Measurements from ENCODE around the gene ODAD3.
"Not testable (repeated sequence)": the region's sequence is repeated elsewhere in the genome, so short reads cannot be mapped to it uniquely, and the experiment has no call there.

The ODAD3 gene

DNA sequence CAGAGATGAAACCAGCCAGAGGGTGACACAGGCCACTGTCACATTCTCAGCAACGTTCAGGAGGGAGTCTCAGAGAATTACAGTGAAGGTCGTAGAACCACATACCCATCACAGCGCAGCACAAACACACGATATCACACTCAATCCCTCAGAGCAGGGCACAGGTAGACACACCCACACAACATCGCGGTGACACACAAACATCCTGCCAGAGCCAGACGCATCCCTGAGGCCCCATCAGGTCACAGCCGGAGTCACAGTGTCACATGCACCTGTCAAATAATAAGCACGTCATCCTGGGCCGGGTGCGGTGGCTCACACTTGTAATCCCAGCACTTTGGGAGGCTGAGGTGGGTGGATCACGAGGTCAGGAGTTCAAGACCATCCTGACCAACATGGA is 28.5 kb upstream of the ODAD3 start:
- DNase-seq (ENCODE audit: low read depth in 1 of 2, low spot score in 1 of 2): no peak
- no peak overlapping the region for H3K27ac ChIP-seq (replicated peaks)
- H3K27me3 ChIP-seq (ENCODE audit: insufficient read depth, poor library complexity, severe bottlenecking): no peaks in the 10 kb centered on the region
- TF ChIP-seq POLR2AphosphoS5 (IDR thresholded peaks at IDR 0.05; ENCODE audit: low read depth) (no peak), GABPA (IDR thresholded peaks at IDR 0.05; ENCODE audit: low read depth) (no peak), SPI1 (IDR thresholded peaks at IDR 0.05; ENCODE audit: borderline replicate concordance, low read depth) (no peak)
- TF ChIP-seq, protein P1, sequence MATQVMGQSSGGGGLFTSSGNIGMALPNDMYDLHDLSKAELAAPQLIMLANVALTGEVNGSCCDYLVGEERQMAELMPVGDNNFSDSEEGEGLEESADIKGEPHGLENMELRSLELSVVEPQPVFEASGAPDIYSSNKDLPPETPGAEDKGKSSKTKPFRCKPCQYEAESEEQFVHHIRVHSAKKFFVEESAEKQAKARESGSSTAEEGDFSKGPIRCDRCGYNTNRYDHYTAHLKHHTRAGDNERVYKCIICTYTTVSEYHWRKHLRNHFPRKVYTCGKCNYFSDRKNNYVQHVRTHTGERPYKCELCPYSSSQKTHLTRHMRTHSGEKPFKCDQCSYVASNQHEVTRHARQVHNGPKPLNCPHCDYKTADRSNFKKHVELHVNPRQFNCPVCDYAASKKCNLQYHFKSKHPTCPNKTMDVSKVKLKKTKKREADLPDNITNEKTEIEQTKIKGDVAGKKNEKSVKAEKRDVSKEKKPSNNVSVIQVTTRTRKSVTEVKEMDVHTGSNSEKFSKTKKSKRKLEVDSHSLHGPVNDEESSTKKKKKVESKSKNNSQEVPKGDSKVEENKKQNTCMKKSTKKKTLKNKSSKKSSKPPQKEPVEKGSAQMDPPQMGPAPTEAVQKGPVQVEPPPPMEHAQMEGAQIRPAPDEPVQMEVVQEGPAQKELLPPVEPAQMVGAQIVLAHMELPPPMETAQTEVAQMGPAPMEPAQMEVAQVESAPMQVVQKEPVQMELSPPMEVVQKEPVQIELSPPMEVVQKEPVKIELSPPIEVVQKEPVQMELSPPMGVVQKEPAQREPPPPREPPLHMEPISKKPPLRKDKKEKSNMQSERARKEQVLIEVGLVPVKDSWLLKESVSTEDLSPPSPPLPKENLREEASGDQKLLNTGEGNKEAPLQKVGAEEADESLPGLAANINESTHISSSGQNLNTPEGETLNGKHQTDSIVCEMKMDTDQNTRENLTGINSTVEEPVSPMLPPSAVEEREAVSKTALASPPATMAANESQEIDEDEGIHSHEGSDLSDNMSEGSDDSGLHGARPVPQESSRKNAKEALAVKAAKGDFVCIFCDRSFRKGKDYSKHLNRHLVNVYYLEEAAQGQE (IDR thresholded peaks at IDR 0.05; ENCODE audit: insufficient replicate concordance, low read depth): no peak
- TF ChIP-seq, protein P2, sequence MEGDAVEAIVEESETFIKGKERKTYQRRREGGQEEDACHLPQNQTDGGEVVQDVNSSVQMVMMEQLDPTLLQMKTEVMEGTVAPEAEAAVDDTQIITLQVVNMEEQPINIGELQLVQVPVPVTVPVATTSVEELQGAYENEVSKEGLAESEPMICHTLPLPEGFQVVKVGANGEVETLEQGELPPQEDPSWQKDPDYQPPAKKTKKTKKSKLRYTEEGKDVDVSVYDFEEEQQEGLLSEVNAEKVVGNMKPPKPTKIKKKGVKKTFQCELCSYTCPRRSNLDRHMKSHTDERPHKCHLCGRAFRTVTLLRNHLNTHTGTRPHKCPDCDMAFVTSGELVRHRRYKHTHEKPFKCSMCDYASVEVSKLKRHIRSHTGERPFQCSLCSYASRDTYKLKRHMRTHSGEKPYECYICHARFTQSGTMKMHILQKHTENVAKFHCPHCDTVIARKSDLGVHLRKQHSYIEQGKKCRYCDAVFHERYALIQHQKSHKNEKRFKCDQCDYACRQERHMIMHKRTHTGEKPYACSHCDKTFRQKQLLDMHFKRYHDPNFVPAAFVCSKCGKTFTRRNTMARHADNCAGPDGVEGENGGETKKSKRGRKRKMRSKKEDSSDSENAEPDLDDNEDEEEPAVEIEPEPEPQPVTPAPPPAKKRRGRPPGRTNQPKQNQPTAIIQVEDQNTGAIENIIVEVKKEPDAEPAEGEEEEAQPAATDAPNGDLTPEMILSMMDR (IDR thresholded peaks at IDR 0.05; ENCODE audit: insufficient read depth, low read length): no peak
- H3K4me3 ChIP-seq (replicated peaks; ENCODE audit: insufficient read depth, low read length): no peak overlapping the region

DNA sequence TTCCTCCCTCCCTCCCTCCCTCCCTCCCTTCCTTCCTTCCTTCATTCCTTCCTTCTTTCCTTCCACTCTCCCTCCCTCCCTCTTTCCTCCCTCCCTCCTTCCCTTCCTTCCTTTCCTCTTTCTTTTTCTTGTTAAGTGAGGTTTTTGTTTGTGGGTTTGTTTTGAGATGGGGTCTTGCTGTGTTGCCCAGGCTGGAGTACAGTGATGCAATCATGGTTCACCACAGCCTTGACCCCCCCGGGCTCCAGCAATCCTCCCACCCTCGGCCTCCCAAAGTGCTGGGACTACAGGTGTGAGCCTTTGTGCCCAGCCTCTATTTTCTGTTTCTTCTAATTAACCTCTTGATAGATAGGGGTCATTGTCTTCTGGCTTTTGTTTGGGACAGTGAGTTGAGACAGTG is 26.5 kb upstream of the ODAD3 start:
- TF ChIP-seq SPI1 (IDR thresholded peaks at IDR 0.05; ENCODE audit: borderline replicate concordance, low read depth) (no peak), POLR2AphosphoS5 (IDR thresholded peaks at IDR 0.05; ENCODE audit: low read depth) (no peak), GABPA (IDR thresholded peaks at IDR 0.05; ENCODE audit: low read depth) (no peak)
- TF ChIP-seq, protein P1 (IDR thresholded peaks at IDR 0.05; ENCODE audit: insufficient replicate concordance, low read depth): no peak
- TF ChIP-seq, protein P2 (IDR thresholded peaks at IDR 0.05; ENCODE audit: insufficient read depth, low read length): no peak
- DNase-seq (ENCODE audit: low read depth in 1 of 2, low spot score in 1 of 2): no peak
- Histone ChIP-seq H3K4me3 (replicated peaks; ENCODE audit: insufficient read depth, low read length) (no peak overlapping the region), H3K27me3 (ENCODE audit: insufficient read depth, poor library complexity, severe bottlenecking) (no peaks in the 10 kb centered on the region), H3K27ac (replicated peaks) (no peak overlapping the region)

DNA sequence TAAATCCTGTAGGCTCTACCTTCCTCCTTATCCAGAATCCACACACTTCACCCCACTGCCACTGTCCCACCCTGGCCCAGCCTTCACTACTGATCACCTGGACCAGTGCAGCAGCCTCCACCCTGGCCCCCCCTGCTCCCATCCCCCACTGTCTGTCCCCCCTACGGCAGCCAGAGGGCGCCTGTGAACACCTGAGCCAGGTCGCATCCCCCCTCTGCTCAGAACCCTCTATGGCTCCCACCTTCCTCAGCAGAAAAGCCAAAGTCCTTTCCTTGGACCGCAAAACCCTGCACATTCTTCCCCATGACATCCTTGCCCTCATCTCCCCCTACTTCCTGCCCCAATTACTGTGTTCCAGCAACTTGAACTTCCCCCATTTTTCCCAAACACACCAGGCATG is 25.3 kb upstream of the ODAD3 start:
- H3K27ac ChIP-seq (replicated peaks): no peak overlapping the region
- no peak overlapping the region for H3K4me3 ChIP-seq (replicated peaks; ENCODE audit: insufficient read depth, low read length)
- H3K27me3 ChIP-seq (ENCODE audit: insufficient read depth, poor library complexity, severe bottlenecking): no peaks in the 10 kb centered on the region
- no peak for DNase-seq (ENCODE audit: low read depth in 1 of 2, low spot score in 1 of 2)
- TF ChIP-seq POLR2AphosphoS5 (IDR thresholded peaks at IDR 0.05; ENCODE audit: low read depth) (no peak), GABPA (IDR thresholded peaks at IDR 0.05; ENCODE audit: low read depth) (no peak), SPI1 (IDR thresholded peaks at IDR 0.05; ENCODE audit: borderline replicate concordance, low read depth) (no peak)
- TF ChIP-seq, protein P1 (IDR thresholded peaks at IDR 0.05; ENCODE audit: insufficient replicate concordance, low read depth): no peak
- TF ChIP-seq, protein P2 (IDR thresholded peaks at IDR 0.05; ENCODE audit: insufficient read depth, low read length): no peak

DNA sequence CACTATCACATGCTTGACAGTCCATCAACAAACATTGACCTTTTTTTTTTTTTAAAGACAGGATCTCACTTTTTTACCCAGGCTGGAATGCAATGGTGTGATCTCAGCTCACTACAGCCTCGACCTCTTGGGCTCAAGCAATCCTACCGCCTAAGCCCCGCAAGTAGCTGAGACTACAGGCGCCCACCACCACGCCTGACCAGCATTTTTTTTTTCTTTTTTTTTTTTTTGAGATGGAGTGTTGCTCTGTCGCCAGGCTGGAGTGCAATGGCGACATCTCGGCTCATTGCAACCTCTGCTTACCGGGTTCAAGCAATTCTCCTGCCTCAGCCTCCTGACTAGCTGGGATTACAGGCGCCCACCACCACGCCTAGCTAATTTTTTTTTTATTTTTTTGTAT is 24.0 kb upstream of the ODAD3 start:
- not testable (repeated sequence) for DNase-seq (ENCODE audit: low read depth in 1 of 2, low spot score in 1 of 2); H3K27me3 ChIP-seq (ENCODE audit: insufficient read depth, poor library complexity, severe bottlenecking); H3K4me3 ChIP-seq (replicated peaks; ENCODE audit: insufficient read depth, low read length); H3K27ac ChIP-seq (replicated peaks)

All from HL-60 (cell line).